NCI-H524 (cell line): Measurements from ENCODE around the gene DHRS12.

Experiments used
- DNase-seq, 2 experiments: peaks; one replicate each; lab custom pipeline; 2025; lab: John Stamatoyannopoulos, UW

Gene DHRS12, protein sequence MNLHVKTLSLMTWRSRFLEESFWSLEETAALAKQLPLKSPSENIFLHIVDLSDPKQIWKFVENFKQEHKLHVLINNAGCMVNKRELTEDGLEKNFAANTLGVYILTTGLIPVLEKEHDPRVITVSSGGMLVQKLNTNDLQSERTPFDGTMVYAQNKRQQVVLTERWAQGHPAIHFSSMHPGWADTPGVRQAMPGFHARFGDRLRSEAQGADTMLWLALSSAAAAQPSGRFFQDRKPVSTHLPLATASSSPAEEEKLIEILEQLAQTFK

DNA sequence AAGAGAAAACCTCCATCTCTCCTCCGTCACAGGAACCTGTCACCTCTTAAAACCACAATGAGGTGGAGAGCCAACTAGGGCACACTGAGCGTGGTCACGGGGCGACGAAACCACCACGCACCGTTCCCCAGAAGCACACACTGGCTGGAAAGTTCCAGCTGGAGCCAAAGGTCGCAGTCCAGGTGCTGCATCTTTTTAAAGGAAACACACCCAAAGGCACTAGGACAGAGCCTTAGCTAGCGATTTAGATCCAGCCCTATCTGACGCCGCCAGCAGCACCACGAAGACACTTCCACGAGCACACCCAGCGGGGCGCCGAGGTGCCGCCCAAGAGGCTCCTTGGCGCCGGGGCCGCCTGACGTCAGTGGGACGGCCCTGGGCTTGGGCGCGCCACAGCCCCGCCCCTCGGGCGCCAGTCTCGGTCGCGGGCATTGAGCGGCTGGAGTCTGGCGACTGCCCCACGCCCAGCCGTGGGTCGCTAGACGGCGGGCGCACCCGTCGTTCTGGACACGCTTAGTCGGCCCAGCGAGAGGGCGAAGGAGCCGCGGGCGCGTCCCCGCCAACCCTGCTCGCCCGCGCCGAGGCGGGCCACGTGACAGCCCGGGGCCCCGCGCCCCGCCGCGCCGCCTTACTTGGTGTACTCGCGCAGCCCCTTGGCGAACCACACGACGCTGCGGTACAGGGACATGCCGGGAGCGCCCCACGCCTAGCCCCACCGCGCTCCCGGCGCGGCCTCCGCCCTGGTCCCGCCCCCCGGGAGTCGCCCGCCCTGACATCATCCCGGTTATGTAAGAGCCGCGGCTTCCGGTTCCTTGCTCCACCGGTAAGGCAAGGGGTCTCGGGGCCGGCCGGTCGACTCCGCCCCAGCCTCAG is at the start of gene DHRS12:
Gene DHRS12 (minus strand): TSS at position 742 of the 873 bp plus-strand sequence. CDS start 4,504 bp downstream, outside the sequence.
- peak; percentile 53 to 82 for DNase-seq

DNA sequence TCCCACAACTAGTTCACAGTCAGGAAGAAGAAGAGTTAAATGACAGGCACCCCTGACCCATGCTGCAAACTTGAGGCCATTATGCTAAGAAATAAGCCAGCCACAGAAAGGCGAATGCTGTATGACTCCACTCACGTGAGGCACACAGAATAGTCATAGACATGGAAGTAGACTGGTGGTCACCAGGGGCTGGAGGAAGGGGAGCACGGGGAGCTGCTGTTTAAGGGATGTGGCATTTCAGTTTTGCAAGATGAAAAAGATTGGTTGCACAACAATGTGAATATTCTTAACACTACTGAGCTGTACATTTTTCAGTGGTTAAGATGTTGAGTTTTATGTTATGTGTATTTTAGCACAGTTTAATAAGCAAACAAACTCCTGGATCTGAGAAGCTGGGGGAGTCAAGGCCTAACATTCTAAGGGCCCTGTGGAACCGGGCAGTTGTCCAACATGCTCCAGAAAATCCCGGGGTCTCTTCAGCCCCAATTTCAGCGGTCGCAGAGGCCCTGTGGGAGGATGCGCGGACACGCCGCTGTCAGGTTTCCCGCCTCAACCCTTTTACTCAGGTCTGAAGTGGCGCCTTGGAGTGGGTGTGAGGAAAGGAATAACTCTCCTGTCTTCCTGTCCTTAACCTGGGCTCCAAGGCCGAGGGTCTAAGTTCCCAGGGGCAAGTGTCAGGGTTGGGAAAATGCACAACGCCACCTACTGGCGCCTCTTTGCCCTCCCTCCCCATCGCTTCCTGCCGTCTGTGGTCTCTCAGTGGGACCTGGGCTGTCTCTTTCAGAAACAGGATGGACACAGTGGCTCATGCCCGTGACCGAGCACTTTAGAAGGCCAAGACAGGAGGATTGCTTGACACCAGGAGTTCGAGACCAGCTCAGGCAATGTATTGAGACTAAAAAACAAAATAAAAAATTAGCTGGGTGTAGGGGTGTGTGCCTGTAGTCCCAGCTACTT is 45.5 kb upstream of the DHRS12 start:
- DNase-seq: peak in 1 of 2 experiments; percentile 59

DNA sequence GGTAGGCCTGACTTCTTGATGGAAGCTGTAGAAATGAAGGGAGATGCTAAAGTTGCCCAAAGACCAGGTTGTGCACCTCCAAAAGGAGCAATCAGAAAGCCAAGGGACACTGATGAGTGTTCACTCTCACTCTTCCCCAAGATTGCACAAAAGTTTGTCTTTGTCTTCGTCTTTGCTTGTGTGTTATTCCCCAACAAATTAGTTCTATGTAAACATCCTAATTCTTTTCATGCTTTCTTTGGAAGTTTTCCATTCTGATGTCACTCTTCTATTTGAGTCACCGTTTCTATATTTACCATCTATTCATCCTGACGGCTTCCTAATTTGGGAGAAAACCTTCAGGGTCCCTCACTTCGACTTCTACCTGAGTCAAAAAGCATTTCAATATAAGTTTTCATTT is 44.7 kb upstream of the DHRS12 start:
- no peak for DNase-seq

DNA sequence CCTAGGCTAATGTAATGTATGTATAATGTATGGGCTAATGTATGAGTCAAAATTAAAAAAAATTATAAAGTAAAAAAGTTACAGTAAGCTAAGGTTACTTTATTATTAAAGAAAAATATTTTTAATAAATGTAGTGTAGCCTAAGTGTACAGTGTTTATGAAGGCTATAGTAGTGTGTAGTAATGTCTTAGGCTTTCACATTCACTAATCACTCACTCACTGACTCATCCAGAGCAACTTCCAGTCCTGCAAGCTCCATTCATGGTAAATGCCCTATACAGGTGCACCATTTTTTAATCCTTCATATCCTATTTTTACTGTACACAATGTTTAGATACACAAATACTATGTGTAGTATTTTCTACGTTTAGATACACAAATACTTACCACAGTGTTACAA is 42.8 kb upstream of the DHRS12 start:
- no peak for DNase-seq

DNA sequence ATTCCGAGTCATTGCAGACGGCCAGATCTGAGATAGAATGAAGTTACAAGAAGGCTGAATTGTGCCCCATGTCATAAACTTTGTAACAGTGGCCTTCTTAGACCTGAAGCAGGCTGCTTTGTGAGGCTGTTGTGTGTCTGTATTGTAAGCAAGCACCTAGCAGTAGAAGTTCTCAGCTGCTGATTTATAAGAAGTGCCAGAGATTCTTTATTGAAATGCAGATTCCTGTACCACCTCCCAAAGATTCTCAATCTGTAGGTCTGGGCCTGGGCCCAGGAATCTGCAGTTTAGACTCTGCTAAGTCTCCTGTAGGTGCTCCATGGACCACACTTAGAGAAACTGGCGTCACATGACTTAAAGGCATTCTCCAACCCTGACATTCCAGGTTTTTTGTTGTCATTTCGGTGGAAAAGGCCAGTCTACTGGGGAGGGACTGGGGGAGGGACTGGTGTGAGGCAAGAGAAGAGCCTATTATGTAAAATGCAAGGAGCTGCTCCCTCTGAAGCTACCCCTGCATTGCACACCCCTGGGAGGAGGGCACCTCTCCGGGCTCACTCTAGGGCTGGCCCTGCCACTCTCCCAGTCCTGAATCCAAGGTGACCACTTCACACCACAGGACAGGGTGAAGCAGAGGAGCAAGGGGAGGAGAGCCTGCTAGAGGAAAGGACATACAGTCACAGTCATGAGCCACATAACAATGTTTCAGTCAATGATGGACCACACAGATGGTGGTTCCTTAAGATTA is 41.8 kb upstream of the DHRS12 start:
- no peak for DNase-seq

DNA sequence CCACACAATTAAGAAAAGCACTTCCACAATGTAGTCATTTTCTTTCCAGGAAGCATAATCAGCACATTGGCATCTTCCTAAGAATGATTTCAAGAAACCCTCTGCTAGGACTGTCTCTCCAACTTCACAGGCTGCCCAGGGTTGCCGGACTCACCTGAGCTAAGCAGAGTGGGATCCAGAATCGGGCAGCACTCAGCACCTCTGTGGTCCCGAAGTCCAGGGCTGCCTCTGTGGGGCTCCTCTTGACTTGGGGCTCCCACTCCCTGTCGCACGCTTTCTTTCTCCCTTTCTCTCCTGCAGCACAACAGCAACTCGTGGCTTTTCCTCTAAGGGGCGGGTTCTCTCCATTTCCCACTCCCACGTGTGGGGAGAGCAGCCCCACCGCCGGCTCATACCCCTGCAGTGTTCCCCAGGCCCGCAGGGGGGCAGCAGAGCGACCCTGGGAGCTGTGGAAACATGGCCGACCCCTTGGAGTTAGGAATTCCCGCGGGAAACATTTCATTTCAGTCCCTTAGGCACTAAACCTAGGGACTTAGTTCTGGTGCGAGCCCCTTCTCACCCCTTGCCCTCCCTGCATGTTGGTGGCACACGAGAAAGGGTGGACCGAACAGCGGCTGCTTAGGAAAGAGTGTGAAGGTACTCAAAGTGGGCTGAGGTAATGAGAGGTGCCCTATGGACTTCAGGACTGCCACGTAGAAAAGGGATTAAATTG is 41.1 kb upstream of the DHRS12 start, which contains the start of gene TMEM272:
Gene TMEM272 (minus strand): TSS at position 316 of the 712 bp plus-strand sequence. CDS start 6,647 bp downstream, outside the sequence.
- peak; percentile 41 to 74 for DNase-seq

DNA sequence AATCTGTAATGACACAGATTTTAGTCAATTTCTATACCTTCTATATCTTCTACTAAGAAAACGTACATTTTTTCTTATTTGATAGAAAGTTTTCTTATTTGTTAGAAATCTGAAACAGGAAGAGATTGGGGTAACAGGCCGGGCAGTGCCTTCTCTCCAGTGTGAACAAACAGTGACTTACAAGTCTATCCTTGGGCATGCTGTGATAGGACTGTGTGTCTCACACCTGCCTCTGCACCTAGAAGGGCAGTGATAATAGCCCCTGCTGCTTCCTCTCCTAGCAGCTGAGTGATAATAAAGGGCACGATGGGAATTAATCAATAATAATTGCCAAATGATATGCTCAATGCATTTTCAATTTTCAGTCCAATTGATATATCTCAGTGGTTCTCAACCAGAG is 39.6 kb upstream of the DHRS12 start:
- no peak for DNase-seq

DNA sequence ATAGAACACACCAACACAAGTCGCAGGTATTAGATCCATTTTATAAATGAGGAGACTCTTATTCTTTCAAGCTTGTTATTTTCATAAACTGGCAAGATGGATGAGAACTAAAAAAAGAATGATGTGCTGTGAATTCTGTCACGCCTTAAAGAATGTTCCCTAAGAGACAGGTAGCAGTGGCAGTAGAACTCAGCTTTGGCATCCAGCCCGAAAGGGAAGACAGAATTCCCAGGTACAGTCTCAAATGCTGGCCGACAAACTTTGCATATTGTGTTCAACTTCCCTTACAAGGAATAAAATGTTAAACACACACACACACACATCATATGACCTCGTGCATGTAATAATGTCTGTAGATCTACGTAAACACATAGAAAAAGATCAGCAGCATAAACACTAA is 37.8 kb upstream of the DHRS12 start:
- DNase-seq: no peak

DNA sequence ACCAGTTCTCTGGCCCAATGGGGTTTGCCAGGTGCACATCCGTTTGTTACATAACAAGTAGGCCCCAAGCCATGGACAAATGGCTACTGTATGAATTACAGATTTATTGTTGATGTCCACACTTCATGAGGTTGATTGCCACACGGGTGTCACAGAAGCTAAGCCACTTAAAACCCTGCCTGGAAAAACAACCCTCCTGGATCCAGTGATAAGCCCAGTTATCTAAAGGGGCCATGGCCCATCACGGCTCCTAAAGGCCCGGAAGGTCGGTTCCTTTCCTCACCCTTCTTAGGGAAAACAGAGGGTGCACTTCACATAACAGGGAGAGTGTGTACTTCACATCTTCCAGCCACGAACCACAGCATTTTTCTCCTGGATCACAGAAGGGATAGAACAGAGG is 37.0 kb upstream of the DHRS12 start:
- DNase-seq: no peak

DNA sequence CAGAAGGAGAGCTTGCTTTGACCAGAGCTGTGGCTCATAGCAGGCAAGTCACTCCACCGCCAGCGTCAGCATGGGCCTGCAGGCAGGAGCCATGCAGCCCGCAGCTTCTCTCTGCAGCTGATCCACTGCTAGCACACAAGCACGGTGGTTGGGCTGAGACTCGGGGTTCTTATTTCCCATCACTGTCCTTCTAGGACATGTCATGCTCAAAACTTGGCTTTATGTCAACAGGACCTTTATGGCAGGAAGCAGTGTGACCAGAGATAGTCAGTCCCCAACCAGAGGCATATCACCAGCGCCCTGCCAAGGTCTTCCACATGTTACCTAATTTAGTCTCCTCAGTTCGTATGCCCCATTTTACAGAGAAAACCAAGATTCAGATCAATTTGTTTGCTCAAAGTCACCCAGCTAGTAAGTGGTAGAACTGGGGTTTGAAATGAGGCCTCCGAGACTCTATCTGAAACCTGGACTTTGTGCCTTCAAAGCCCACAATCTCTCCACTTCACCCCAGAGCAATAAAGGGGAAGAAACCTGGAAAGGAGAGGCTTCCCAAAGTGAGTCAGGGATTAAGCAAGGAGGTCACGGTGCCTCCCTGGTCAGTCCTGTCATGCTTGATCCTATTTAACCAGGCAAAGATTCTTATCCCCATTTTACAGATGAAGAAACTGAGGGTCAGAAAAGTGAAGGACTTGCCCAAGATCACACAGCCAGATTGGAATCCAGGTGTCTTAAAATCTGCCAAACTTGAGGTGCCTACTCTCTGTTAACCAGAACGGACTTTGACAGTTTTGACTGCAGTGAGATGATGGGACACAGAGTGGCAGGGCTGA is 36.0 kb upstream of the DHRS12 start:
- no peak for DNase-seq

DNA sequence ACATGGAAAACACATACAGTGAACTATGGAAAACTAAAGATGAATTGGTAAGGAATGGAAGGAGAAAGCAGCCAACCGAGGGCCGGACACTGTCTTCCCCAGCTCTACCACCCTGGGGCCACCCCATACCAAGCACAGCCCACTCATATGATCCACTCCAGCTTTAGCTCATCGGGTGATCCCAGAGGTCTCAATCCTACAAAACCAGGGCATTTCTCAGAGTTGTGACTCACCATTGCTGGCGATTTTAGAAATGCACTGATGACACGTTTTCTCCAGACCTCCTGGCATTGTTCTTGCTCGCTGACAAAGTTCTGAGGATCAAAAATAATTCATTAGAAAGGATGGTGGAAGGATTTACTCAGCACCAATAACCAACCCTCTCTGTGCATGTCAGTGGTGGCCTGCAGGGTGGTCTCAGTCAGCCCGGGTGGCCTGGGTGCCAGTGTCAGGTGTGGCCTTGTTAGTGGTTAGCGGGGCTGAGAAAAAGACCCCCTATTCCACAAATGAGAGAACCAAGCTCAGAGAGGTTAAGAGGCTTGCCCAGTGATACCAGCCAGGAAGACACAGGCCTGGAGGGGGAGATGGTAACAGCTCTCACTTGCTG is 34.4 kb upstream of the DHRS12 start:
- no peak for DNase-seq

DNA sequence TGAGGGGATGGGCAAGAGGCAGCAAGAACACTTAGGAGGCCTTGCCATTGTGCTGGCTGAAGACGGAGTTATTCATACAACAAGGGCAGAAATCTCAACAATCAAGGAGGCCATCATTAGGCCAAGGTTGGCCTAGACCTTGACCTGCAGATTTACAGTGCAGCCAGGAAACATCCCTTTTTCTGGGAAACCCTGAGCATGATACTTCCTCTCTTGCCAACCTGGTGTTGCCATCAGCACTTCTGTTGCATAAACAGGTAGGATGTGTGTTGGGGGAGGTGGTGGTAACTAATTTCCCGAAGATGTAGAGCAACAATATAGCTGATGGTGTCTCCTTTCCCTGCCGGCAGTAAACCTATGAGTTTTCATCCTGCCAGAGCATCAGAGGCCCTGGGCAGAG is 33.1 kb upstream of the DHRS12 start:
- DNase-seq: no peak

DNA sequence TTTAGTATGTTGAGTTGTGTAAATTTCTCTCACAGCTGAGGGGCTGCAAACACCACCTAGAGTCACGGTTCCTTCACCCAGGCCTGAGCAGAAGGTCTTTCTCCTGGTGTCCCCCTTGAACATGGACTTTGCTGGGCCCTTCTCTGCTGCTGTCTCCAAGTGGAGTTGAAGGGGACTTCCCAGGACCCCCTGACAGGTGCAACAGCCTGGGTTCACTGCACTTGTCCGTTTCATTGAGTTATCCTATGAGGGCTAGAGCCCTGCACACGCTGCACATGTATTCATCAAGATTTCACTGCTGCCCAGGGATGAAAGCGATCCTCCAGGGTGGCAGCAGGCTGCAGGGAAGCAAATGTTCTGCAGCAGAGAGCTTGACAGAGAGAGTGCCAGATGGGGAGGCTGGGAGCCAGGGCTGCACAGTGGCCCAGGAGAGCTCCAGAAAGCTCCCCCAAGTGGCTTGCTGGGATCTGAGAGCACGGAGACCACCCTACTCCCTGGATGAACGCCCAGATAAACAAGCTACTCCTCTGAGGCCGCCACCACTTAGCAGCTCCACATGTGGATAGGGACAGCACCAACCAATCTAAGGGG is 30.7 kb upstream of the DHRS12 start:
- DNase-seq: peak; percentile 97

DNA sequence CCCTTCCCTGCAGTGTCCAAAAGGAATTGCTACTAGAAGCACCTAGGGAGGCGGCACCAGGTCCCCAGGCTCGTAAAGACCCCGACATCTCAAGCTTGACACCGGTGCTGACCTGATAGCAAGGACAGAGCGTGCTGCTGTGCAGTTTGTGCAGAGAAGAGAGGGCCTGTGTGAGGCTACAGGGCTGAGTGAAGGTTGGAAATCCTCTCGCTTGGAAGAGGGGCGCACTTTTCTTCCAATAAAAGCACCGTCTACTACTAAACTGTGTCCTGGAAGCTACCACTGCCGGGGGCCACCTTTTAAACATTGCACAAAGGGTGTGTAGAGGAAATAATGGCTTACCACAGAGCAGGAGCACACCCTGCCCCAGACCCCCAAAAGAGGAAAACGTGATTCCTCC is 30.0 kb upstream of the DHRS12 start:
- no peak for DNase-seq

DNA sequence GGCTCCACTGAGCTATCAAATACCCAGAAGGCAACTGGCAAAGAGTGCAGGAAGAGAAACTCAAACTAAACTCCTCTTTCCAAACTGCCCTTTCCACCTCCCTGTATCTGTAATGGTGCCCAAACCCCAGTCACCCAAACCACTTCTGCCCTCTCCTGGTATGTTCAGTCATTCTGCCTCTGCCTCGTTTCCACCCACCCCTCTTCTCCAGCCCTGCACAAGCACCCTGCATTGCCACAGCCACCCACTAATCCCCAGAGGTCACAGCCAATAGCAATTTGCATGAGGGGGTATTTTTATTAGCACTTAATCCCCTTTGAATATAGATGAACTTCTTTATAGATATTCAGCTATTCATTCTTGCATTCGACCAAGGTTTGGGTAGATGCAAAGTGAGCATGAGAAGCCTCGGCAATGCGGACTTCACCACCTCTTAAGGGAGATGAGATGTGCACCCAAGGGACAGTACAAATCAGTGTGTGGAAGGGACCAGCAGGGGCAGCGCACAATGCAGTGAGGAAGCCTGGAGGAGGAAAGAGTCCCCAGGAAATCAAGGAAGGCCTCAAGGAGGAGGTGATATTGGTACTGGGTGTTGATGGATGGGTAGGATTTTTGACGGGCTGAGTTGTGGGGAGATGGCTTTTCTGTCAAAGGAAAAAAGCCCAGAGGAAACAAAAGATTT is 28.6 kb upstream of the DHRS12 start:
- peak; percentile 71 to 78 for DNase-seq

DNA sequence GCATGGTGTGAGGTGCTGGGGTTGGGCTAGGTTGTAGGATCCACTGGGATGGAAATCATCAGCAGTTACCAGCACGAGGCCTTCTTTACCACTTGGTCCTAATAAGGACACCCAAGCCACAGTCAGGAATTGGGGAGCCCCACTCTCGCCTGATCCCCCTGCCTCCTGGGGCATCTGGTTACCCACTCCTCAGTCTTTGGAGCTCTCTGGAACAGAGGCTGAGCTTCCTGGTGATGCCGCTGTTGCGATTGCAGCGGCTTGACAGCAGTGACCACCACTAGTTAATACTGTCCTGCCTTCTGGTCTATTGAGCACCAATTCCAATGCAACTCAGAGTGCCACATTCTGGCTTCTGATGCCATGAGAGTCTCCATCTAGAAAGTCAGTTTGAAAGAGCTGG is 27.6 kb upstream of the DHRS12 start:
- DNase-seq: no peak

DNA sequence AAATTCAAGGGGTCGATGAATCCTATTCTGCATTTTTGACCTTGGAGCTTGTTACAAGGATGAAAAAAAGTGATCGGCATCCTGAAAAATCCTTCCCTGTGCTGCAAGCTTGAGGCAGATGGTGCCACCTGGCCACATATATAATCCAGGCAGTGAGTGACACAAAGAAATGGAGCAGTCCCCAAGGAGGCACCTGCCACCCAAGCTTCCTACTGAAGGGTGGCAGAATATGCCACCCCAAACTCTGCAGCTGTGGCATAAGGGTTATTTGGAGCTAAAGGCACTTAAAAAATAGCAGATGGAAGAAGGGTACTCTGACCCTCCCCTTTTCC is 25.6 kb upstream of the DHRS12 start:
- peak; percentile 96 to 98 for DNase-seq
